ENCODE results near the gene RNF144A.

Gene RNF144A

DNA sequence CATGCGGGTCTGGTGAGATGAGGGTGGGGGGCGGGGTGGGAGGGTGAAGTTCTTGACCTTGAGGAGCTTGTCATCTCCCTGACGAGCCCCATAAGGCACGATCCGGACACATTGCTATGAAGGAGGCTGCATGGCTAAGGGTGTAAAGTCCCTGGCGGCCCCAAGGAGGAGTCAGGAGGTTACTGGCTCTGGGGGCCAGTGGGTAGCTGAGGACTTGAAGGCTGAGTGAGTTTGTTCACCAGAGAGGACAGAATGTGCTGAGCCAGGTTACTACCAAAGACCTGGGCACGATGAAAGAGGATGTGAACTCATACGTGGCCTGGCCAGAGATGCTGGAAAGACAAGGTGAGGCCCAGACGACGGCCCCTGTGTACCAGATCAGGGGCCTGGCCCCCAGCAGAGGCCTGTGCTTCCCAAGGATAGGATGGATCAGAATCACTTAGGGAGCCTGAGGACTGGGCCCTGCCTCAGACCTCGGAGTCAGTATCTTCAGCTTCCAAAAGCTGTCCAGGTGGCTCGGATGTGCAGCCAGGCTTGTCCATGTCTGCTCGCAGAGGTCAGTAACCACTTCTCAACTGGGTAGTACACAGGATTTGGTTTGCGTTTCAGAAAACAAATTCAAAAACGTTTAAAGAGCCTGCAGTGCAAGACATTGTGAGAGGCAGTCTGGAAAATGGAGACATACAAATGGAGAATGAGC, 110.9 kb downstream of the RNF144A start:
- TF ChIP-seq, protein P1, sequence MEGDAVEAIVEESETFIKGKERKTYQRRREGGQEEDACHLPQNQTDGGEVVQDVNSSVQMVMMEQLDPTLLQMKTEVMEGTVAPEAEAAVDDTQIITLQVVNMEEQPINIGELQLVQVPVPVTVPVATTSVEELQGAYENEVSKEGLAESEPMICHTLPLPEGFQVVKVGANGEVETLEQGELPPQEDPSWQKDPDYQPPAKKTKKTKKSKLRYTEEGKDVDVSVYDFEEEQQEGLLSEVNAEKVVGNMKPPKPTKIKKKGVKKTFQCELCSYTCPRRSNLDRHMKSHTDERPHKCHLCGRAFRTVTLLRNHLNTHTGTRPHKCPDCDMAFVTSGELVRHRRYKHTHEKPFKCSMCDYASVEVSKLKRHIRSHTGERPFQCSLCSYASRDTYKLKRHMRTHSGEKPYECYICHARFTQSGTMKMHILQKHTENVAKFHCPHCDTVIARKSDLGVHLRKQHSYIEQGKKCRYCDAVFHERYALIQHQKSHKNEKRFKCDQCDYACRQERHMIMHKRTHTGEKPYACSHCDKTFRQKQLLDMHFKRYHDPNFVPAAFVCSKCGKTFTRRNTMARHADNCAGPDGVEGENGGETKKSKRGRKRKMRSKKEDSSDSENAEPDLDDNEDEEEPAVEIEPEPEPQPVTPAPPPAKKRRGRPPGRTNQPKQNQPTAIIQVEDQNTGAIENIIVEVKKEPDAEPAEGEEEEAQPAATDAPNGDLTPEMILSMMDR (IDR thresholded peaks at IDR 0.05; ENCODE audit: insufficient read depth, low read depth, low read length, missing control alignments) = no peak
- no peak overlapping the region for H3K4me3 ChIP-seq (ENCODE audit: low read depth, low read length)
- DNase-seq (ENCODE audit: low read depth) = no peak

DNA sequence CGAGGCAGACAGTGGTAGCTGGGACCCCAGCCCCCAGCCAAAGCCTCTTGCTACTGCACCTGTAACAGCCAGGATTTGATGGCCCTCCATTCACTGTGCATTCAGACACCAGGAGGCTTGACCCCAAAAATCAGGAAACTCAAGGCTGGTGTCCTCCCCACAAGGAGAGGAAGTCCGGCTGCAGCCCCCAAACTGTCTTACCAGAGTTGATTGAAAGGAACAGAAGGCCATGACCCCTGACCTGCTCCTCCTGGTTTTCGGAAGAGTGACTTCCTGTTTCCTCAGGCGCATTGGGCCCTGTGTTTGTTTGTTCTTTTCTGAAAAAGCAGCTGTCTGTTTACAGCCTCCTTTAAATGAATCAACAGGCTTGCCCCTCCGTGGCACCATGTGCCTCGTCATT, 111.6 kb downstream of the RNF144A start:
- no peak overlapping the region for H3K4me3 ChIP-seq (ENCODE audit: low read depth, low read length)
- DNase-seq (ENCODE audit: low read depth) = no peak
- TF ChIP-seq, protein P1 (IDR thresholded peaks at IDR 0.05; ENCODE audit: insufficient read depth, low read depth, low read length, missing control alignments) = no peak

DNA sequence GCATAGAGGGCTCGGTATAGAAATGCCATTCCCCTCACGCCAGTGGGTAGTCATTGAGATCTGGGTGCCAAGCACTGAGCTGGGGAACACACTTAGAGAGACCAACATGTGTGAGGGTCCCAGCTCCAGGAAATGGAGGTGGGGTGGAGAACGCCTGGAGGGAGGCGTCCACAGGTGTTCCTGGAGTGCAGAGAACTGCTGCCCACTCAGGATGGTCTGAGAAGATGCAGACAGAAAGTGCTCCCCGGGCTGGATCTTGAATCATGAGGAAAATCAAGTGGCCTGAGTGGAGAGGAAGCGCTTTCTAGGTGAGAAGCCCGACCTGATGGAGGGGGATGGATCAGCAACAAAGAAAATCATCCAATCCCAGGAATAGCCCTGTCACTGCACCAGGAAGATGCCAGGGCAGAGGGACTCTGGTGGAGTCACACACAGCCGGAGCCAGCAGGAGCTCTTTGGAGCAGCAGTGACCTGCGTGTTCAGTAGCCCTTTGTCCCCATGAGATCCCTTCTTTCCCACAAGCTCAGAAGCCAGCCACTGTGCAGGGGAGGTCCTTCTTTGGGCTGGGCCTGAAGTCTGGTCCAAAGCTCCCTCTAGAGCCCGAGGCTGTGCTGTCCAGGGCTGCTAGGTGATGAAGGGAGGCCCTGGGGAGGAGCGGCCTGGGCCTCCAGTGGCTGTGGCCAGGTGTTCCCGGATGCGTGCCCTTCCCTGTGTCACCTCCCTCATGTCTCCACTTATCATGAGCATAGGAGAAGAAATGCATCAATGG, 112.3 kb downstream of the RNF144A start:
- no peak for DNase-seq (ENCODE audit: low read depth)
- no peak overlapping the region for H3K4me3 ChIP-seq (ENCODE audit: low read depth, low read length)
- TF ChIP-seq, protein P1 (IDR thresholded peaks at IDR 0.05; ENCODE audit: insufficient read depth, low read depth, low read length, missing control alignments) = no peak

DNA sequence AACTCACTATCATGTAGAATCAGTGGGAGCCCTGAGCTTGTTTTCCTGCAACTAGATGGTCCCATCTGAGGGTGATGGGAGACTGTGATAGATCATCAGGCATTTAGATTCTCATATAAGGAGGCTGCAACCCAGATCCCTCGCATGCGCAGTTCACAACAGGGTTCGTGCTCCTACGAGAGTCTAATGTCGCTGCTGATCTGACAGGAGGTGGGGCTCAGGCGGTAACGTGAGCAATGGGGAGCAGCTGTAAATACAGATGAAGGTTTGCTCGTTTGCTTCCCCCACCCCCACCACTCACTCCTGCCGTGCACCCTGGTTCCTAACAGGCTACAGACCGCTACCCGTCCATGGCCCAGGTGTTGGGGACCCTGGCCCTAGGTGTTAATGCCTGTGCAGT, 113.6 kb downstream of the RNF144A start:
- DNase-seq (ENCODE audit: low read depth) = no peak
- TF ChIP-seq, protein P1 (IDR thresholded peaks at IDR 0.05; ENCODE audit: insufficient read depth, low read depth, low read length, missing control alignments) = no peak
- H3K4me3 ChIP-seq (ENCODE audit: low read depth, low read length) = no peak overlapping the region

DNA sequence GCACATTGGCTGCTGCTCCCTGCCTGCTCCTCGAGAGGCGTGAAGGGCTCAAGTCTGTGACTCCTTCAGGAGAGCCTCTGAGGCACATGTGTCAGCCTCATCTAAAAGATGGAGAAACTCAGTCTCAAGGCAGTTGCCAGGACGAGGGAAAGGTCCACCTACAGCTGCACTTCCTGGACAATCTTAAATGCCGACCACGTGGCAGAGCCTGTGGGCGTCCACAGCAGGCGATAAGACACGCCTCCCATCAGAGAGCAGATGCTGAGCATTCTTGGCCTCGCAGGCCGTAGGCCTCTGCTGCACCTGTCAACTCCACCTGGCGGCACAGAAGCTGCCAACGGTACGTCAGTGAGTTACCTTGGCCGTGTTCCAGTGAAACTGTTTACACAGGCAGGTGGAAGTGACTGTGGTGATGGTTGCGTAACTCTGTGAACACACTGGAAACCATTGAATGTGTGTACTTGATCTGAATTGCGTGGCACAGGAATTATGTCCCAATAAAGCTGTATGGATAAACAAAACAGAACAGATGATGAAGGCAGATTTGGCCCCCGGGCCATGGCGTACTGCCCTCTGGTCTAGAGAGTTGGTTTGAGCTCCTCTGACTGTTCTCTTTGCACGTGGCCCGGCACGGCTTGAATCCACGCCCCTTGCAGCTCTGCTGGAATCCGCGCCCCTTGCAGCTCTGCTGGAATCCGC, 114.5 kb downstream of the RNF144A start:
- H3K4me3 ChIP-seq (ENCODE audit: low read depth, low read length) = no peak overlapping the region
- no peak for DNase-seq (ENCODE audit: low read depth)
- TF ChIP-seq, protein P1 (IDR thresholded peaks at IDR 0.05; ENCODE audit: insufficient read depth, low read depth, low read length, missing control alignments) = no peak

DNA sequence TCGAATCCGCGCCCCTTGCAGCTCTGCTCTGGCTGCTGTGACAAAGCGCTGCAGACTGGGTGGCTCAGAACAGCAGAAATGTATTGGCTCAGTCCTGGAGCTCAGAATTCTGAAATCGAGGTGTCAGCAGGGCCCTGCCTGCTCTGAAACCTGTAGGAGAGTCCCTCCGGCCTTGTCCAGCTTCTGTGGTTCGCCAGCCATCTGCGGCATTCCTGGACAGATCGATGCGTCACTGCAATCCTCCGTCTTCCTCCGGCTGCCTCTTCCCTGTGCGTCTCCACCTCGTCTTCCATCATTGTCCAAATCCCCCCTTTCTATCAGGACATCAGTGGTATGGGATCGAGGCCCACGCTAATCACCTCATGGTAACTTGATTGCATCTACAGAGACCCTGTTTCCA, 115.2 kb downstream of the RNF144A start:
- H3K4me3 ChIP-seq (ENCODE audit: low read depth, low read length) = no peak overlapping the region
- TF ChIP-seq, protein P1 (IDR thresholded peaks at IDR 0.05; ENCODE audit: insufficient read depth, low read depth, low read length, missing control alignments) = no peak
- no peak for DNase-seq (ENCODE audit: low read depth)

All from GM12865 (cell line).